HepG2 (cell line): ENCODE results near the gene FUOM. TPM values are rescaled to one million over a fixed set of nuclear protein-coding genes. Genes with fewer than 3 reads are reported as not detected.

ENCODE experiments used
- ATAD3A ChIP-seq: sonication (generic); formaldehyde crosslinking; IDR thresholded peaks from 2 replicates; pipeline ENCODE4 v1.4.0; 2020; ENCODE audit warnings: missing genetic modification reagents
- FOSL2 ChIP-seq: sonication (generic); formaldehyde crosslinking; IDR thresholded peaks from 2 replicates; pipeline ENCODE4 v1.4.0; 2020; ENCODE audit warnings: missing genetic modification reagents
- HCFC1 ChIP-seq: fragments of 150-350 bp; IDR thresholded peaks from 2 replicates; pipeline ENCODE4 v1.6.1; 2014; ENCODE audit warnings: low read depth, low read length
- JDP2 ChIP-seq: sonication (generic); formaldehyde crosslinking; IDR thresholded peaks from 2 replicates; pipeline ENCODE4 v1.8.1; 2022; ENCODE audit warnings: missing genetic modification reagents, borderline replicate concordance
- MAZ ChIP-seq, 2 experiments: sonication (generic) in 1 of 2; formaldehyde crosslinking in 1 of 2; IDR thresholded peaks; 2 replicates each; pipeline versions ENCODE4 v1.5.0 to v1.6.1; 2012 to 2020; ENCODE audit warnings: low read depth in 2 of 2, mild to moderate bottlenecking in 2 of 2, borderline replicate concordance in 1 of 2, improper control_type of control experiment in 1 of 2, low read length in 1 of 2, missing genetic modification reagents in 1 of 2, moderate library complexity in 1 of 2
- MED1 ChIP-seq: sonication (generic); formaldehyde crosslinking; IDR thresholded peaks from 2 replicates; pipeline ENCODE4 v1.4.0; 2020; ENCODE audit warnings: missing genetic modification reagents
- MNT ChIP-seq: fragments of 450-650 bp; IDR thresholded peaks from 2 replicates; pipeline ENCODE4 v1.6.1; 2016
- NFIC ChIP-seq: IDR thresholded peaks from 2 replicates; pipeline ENCODE4 v1.6.1; 2012; ENCODE audit warnings: mild to moderate bottlenecking, low read length, inconsistent platforms
- NFYC ChIP-seq: IDR thresholded peaks from 2 replicates; pipeline ENCODE4 v1.6.1; 2016; ENCODE audit warnings: missing genetic modification reagents, missing compliant biosample characterization
- RBFOX2 ChIP-seq: fragments of 200-400 bp; formaldehyde crosslinking; IDR thresholded peaks from 2 replicates; pipeline ENCODE4 v1.6.1; 2017; ENCODE audit warnings: low read depth, mild to moderate bottlenecking, low read length
- SNAPC4 ChIP-seq: sonication (generic); formaldehyde crosslinking; IDR thresholded peaks from 2 replicates; pipeline ENCODE4 v1.4.0; 2020; ENCODE audit warnings: mild to moderate bottlenecking, missing genetic modification reagents
- ZBTB7B ChIP-seq: sonication (generic); formaldehyde crosslinking; IDR thresholded peaks from 2 replicates; pipeline ENCODE4 v1.4.0; 2020; ENCODE audit warnings: missing genetic modification reagents
- ZNF12 ChIP-seq: sonication (generic); formaldehyde crosslinking; IDR thresholded peaks from 2 replicates; pipeline ENCODE4 v1.5.0; 2020; ENCODE audit warnings: missing genetic modification reagents
- ZXDC ChIP-seq: sonication (generic); formaldehyde crosslinking; IDR thresholded peaks from 2 replicates; pipeline ENCODE4 v1.5.0; 2020; ENCODE audit warnings: mild to moderate bottlenecking, missing genetic modification reagents
- ZZZ3 ChIP-seq: sonication (generic); formaldehyde crosslinking; IDR thresholded peaks from 2 replicates; pipeline ENCODE4 v1.4.0; 2020; ENCODE audit warnings: missing genetic modification reagents, mild to moderate bottlenecking, borderline replicate concordance
- polyA plus RNA-seq, 8 experiments: library from polyadenylated mRNA; depleted of rRNA in 3 of 8; stranded (reverse) in 7 of 8; unstranded in 1 of 8; fragments of >200 nt; fragmentation: Illumina TruSeq in 4 of 8; extraction: Trizol in 4 of 8; gene quantifications; 2 replicates each; pipeline versions ENCODE4 v1.2.1 to v1.2.3, GENCODE V29; 2011 to 2016; ENCODE audit warnings: low read depth in 4 of 8, missing spikeins in 1 of 8, mixed read lengths in 1 of 8; ENCODE audit not compliant: insufficient read depth in 1 of 8
- total RNA-seq, 5 experiments: library from RNA; depleted of rRNA; stranded (reverse); fragments of >200 nt; fragmentation: Illumina TruSeq; extraction: Trizol; gene quantifications; 2 replicates each; pipeline ENCODE4 v1.2.3, GENCODE V29; 2016; ENCODE audit warnings: low read depth in 1 of 5
- TF ChIP-seq, protein P1 (sequence below): sonication (generic); formaldehyde crosslinking; IDR thresholded peaks from 2 replicates; pipeline ENCODE4 v1.4.0; 2020; ENCODE audit warnings: missing genetic modification reagents, mild to moderate bottlenecking, borderline replicate concordance

The FUOM gene
- total and polyA plus RNA-seq, 2 of the 13 experiments (the other 11 are each of a cell fraction or from before 2014, with no cell fraction given): 27.5 to 60.4 TPM

GRCh38 chr10:133347710-133348517 is 9.9 kb downstream of the FUOM start (continued):
- TF ChIP-seq MNT (no peak), FOSL2 (peak; percentile 97), RBFOX2 (peak; percentile 56), NFYC (CRISPR knock-in tag) (no peak), ATAD3A (CRISPR knock-in tag) (no peak), SNAPC4 (CRISPR knock-in tag) (no peak), ZNF12 (no peak), NFIC (no peak), ZXDC (CRISPR knock-in tag) (no peak), MAZ (IDR thresholded peaks at IDR 0.05; ENCODE audit: borderline replicate concordance, low read depth, low read length) (no peak), MAZ (CRISPR knock-in tag; IDR thresholded peaks at IDR 0.05; ENCODE audit: low read depth) (peak; percentile 62; the same call in 1 of the 2 replicates), ZBTB7B (CRISPR knock-in tag) (peak; percentile 91), JDP2 (CRISPR knock-in tag) (no peak), HCFC1 (no peak), MED1 (CRISPR knock-in tag) (peak; percentile 30; the same call in 1 of the 2 replicates), ZZZ3 (CRISPR knock-in tag) (no peak)
- TF ChIP-seq, protein P1, sequence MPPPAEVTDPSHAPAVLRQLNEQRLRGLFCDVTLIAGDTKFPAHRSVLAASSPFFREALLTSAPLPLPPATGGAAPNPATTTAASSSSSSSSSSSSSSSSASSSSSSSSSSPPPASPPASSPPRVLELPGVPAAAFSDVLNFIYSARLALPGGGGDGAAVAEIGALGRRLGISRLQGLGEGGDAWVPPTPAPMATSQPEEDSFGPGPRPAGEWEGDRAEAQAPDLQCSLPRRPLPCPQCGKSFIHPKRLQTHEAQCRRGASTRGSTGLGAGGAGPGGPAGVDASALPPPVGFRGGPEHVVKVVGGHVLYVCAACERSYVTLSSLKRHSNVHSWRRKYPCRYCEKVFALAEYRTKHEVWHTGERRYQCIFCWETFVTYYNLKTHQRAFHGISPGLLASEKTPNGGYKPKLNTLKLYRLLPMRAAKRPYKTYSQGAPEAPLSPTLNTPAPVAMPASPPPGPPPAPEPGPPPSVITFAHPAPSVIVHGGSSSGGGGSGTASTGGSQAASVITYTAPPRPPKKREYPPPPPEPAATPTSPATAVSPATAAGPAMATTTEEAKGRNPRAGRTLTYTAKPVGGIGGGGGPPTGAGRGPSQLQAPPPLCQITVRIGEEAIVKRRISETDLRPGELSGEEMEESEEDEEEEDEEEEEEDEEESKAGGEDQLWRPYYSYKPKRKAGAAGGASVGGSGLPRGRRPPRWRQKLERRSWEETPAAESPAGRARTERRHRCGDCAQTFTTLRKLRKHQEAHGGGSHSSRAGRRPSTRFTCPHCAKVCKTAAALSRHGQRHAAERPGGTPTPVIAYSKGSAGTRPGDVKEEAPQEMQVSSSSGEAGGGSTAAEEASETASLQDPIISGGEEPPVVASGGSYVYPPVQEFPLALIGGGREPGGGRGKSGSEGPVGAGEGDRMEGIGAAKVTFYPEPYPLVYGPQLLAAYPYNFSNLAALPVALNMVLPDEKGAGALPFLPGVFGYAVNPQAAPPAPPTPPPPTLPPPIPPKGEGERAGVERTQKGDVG (CRISPR knock-in tag): no peak
